GM20431 (cell line): ENCODE data around the gene WBP1L.
"Not testable (repeated sequence)": the region's sequence is repeated elsewhere in the genome, so short reads cannot be mapped to it uniquely, and the experiment has no call there.

Experiments used
- in situ Hi-C: fragments of 300-500 bp; cut with MseI, MboI; formaldehyde crosslinking; loops from one replicate; pipeline ENCODE4 v1.15.0; 2020; ENCODE audit warnings: low sequenced_read_pairs; ENCODE audit not compliant: unreplicated experiment

The WBP1L gene

GRCh38 chr10:102743588-102744373, at the start of gene WBP1L:
Gene WBP1L, plus strand, starts transcription at chr10:102743948. Its CDS starts 106 bp downstream, at chr10:102744054.
- in situ Hi-C loops: no loop called here

- in situ Hi-C loops: not testable (repeated sequence)
These were observed 48.3 kb upstream of the WBP1L start for GRCh38 chr10:102695401-102695800.

- in situ Hi-C loops: no loop called here
These were observed 47.0 kb upstream of the WBP1L start for GRCh38 chr10:102696736-102697135.

DNA sequence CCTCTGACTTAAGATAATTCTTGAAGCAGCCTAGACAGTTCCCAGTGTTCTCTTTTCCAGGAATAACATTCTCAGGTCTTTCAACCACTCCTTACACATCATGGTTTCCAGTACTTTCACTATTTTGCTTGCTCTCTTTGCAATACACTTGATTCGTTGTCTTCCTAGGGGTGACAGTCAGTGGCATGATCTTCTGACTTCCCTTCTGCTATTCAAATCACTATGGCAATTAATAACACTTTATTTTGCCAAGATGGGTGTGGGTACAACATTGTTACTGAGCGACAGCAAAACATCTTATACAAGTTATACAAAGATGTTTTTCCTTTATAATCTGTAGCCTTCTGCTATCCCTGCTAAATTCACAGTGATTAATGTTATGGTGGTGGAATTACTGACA, 44.9 kb upstream of the WBP1L start:
- in situ Hi-C loops: no loop called here

GRCh38 chr10:102701272-102701671, 42.5 kb upstream of the WBP1L start:
- in situ Hi-C loops: no loop called here

GRCh38 chr10:102701796-102702195, 42.0 kb upstream of the WBP1L start:
- in situ Hi-C loops: no loop called here

- in situ Hi-C loops: no loop called here
These were observed 41.0 kb upstream of the WBP1L start for GRCh38 chr10:102702742-102703141.

GRCh38 chr10:102704915-102705314, 38.8 kb upstream of the WBP1L start:
- in situ Hi-C loops: no loop called here

DNA sequence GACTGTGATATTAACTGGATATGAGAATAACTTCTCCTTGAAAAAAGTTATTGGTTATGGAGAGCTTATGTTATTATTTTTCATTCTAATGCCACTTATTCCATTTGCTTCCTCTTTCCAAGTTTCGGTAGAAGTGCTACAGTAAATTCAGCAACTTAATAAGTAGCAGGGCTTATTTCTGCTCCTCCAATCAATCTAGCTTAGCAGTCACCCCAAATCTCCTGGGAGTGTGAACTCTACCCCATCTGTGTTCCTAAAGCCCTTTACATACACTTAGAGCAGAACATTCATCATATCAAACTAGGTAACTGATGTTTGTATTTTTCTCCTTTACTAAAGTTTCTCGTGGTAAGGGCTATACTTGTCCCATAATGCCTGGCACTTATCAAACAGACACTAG, 38.2 kb upstream of the WBP1L start:
- in situ Hi-C loops: no loop called here

DNA sequence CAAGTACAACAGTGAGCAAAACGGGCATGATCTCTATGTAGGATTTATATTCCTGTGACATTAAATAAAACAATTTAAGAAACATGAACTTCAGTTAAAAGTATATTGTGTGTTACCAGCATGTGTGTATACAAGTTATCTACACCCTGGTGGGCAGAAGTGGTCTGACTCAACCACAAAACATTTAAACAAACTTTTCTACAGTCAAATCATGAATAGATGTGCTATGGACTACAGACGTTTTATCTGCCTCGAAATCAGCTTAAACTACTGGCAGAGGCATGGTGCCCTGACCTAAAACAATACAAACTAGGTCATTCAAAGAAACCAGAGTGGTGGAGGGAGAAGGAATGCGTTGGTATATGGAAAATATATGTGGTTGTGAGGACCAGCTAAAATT, 33.1 kb upstream of the WBP1L start:
- in situ Hi-C loops: no loop called here

DNA sequence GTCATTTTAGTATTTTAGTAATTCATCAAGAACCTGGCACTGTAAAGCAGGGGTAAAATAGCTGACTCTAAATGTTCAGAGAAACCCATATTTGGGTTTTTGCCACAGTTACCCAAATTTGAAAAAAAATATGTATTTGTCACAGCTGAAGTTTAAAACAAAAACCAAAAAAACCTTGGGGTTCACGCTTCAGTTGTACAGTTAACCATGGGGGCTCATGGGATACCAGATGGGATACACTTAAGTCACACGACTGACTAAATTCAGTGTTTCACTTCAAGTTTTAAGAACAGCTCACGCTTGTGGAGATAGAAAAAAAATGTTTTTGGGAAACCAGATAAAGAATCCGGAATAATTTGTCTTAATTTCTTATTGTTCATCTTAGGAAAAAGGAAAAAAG, 31.7 kb upstream of the WBP1L start:
- in situ Hi-C loops: no loop called here

GRCh38 chr10:102712843-102713538, 30.8 kb upstream of the WBP1L start:
- in situ Hi-C loops: no loop called here

DNA sequence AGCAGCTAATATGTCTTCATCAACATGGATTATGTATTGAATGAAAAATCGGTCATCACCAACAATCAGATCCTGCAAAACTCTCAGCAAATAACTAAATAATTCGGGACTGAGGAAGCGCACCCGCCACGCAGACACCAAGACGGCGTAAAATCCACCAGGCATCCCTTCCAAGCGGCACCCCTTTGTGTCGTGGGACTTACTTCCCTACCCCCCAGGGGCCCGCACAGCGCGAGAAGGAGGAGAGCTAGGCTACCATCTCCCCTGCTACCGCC, 30.3 kb upstream of the WBP1L start:
- in situ Hi-C loops: no loop called here

DNA sequence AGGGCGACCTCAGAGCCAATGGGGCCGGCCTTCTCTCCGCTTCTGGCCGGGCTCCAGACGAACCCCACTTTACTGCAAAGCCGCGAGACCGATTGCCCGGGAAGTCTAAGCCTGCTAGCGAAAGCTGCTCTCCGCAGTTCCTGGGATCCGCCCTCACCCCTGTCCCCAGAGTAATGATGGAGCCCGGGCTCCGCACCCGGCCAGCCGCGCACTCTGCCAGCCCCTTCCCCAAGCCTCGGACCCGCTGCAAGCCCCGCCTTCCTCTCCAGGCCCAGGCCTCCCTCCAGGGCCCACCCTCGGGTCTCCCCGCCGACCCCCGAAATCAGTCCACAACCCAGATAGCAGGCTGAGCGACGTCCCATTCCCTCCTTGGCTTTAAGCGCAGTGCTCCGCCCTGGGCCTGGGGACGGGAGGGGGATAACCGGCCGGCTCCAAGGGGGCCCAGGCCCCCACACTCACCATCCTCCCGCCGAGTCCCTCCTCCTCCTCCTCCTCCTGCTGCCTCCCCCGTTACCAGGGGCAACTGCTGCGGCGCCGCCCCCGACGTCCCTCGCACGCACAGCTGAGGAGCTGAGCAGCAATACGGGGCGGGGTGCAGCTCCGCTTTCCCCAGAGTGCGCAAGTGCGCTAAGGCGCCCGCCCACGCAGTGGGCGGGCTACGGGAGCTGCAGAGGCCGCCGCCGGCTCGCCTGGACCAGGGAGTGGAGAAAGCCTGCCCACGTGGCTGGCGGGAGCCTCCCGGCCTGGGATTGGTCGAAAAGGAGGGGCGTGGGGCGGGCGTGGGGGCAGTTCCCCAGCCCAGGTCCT, 29.7 kb upstream of the WBP1L start, which contains the start of gene ARL3:
Gene ARL3, minus strand, starts transcription at position 584 of the 807 bp plus-strand sequence. Its CDS starts 122 bp downstream, at position 462.
- in situ Hi-C loops: no loop called here

DNA sequence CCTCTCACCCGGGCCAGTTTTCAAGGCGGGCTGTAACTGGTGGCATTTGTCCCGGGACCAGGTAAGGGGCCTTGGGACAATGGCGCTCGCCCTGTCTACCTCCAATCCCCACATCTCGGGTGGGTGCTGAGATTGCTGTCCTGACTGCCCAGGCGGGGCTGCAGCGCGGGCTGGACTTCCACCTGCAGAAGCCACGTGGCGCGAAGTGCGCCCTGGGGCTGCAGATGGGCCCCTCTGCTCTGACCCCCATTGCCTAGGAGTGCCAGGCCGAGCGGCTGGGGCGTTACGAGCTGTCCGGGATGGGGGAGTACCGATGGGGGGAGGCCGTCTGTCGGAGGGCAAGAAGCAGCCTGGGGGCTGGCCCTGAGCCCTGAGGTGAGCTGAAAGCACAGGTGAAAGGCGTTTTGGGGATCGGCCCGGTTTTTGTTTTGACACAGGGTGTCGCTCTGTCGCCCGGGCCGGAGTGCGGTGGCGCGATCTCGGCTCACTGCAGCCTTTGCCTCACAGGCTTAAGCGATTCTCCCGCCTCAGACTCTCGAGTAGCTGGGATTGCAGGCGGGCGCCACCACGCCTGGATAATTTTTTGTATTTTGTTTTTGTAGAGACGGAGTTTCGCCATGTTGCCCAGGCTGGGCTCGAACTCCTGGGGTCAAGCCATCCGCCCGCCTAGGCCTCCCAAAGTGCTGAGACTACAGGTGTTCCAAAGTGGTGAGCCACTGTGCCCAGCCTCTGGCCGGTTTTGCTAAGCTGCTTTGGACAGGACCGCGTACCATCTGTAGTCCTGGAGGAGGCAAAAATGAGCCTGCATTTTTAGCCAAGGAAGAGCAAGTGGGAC, 28.9 kb upstream of the WBP1L start, which contains the start of gene SFXN2:
Gene SFXN2, plus strand, starts transcription at position 16 of the 835 bp plus-strand sequence. CDS start 12,001 bp downstream, outside the sequence.
- in situ Hi-C loops: no loop called here

- in situ Hi-C loops: no loop called here
These were observed 27.9 kb upstream of the WBP1L start for GRCh38 chr10:102715880-102716279.

DNA sequence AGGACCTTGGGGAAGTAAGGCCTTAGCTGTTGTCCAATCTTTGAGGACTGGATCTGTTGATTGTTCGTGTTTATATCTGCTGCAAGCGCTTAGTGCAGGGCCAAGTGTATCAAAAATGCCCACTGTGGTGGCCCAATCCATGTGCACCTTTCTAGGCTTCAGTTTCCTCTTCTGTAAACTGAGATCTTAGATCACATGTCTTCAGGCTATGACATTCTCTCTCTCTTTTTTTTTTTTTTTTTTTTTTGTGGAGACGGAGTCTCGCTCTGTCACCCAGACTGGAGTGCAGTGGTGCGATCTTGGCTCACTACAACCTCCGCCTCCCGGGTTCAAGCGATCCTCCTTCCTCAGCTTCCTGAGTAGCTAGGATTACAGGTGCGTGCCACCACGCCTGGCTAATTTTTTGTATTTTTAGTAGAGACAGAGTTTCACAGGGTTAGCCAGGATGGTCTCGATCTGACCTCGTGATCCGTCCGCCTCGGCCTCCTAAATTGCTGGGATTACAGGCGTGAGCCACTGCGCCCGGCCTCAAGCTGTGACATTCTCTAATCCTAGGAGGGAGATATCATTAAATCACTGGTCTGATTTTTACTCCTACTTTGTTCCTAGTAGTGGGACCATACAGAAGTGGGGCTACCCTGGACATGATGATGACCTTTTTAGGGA, 26.7 kb upstream of the WBP1L start:
- in situ Hi-C loops: not testable (repeated sequence)

DNA sequence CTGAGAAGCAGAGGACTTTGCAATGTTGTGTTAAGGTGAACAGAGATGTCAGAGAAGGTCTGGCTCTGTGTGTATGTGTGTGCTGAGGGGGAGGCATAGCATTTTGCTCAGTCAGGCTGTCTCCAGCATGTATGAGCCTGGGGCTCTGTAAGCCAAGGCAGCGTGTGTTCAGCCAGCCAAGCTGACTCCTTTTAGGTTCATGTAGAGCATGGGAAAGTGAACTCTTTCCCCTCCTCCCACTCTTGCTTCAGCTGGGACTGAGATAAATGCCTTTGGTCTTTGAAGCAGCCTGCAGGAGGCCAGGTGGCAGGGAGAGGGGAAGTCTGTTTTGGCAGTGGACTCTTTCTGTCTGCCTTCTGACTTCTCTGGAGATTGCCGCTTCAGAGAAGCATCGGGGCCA, 25.5 kb upstream of the WBP1L start:
- in situ Hi-C loops: no loop called here

DNA sequence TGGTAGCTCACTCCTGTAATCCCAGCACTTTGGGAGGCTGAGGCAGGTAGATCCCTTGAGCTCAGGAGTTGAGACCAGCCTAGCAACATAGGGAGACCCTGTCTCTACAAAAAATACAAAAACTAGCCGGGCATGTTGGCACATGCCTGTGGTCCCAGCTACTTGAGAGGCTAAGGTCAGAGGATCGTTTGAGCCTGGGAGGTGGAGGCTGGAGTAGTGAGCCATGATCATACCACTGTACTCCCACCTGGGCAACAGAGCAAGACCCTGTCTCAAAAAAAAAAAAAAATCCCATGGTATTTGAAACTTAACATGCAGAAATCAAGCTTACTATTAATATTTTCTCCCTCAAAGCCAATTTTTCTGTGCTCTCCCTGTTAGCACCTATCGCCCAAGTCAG, 23.4 kb upstream of the WBP1L start:
- in situ Hi-C loops: no loop called here
